Measurements from ENCODE around the gene JARID2. TPM values are rescaled to one million over a fixed set of nuclear protein-coding genes. Genes with fewer than 3 reads are reported as not detected.

The JARID2 gene
- total and polyA plus RNA-seq, 11 donors = 3.5 to 12.2 (median 7.5) TPM

GRCh38 chr6:15260099-15260821, 14.4 kb downstream of the JARID2 start:
- Histone ChIP-seq H3K27ac (peak overlapping the region in 1 of 12 donors; percentile 19), H3K36me3 (no peaks in the 10 kb centered on the region), H3K4me1 (peaks cover 3 to 80% (median 58%) of the 10 kb centered on the region in 12 donors), H3K9me3 (no peaks in the 10 kb centered on the region), H3K4me3 (no peak overlapping the region), H3K27me3 (no peaks in the 10 kb centered on the region)
- intact Hi-C loops (cut with DNase I) = loop anchor here in 3 of 10 donors (10.0 kb wide), 3 partner anchors 95 to 115 kb away; no protein-coding TSS in a partner anchor
- ATAC-seq = no peak
- 42 to 58% (median 51%) methylated on average over 4 of the region's 4 CpGs for WGBS, 4 donors
- DNase-seq = no peak
- TF ChIP-seq POLR2A (IDR thresholded peaks at IDR 0.05) = no peak
- TF ChIP-seq, protein P1, sequence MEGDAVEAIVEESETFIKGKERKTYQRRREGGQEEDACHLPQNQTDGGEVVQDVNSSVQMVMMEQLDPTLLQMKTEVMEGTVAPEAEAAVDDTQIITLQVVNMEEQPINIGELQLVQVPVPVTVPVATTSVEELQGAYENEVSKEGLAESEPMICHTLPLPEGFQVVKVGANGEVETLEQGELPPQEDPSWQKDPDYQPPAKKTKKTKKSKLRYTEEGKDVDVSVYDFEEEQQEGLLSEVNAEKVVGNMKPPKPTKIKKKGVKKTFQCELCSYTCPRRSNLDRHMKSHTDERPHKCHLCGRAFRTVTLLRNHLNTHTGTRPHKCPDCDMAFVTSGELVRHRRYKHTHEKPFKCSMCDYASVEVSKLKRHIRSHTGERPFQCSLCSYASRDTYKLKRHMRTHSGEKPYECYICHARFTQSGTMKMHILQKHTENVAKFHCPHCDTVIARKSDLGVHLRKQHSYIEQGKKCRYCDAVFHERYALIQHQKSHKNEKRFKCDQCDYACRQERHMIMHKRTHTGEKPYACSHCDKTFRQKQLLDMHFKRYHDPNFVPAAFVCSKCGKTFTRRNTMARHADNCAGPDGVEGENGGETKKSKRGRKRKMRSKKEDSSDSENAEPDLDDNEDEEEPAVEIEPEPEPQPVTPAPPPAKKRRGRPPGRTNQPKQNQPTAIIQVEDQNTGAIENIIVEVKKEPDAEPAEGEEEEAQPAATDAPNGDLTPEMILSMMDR (IDR thresholded peaks at IDR 0.05) = no peak

- WGBS, 4 donors = 80 to 87% (median 83%) methylated on average over 13 of the region's 13 CpGs
- Histone ChIP-seq H3K4me1 (peaks cover 25 to 90% (median 72%) of the 10 kb centered on the region in 12 donors), H3K27ac (no peak overlapping the region), H3K9me3 (no peaks in the 10 kb centered on the region), H3K36me3 (no peaks in the 10 kb centered on the region), H3K4me3 (no peak overlapping the region), H3K27me3 (no peaks in the 10 kb centered on the region)
- DNase-seq (no peak), ATAC-seq (no peak)
- intact Hi-C loops (cut with DNase I) = loop anchor here in 3 of 10 donors (10.0 kb wide), 3 partner anchors 91 to 111 kb away; no protein-coding TSS in a partner anchor
- TF ChIP-seq, protein P1 (IDR thresholded peaks at IDR 0.05) = no peak
- TF ChIP-seq POLR2A (IDR thresholded peaks at IDR 0.05) = no peak
Observed at GRCh38 chr6:15263780-15264374, 18.0 kb downstream of the JARID2 start.

DNA sequence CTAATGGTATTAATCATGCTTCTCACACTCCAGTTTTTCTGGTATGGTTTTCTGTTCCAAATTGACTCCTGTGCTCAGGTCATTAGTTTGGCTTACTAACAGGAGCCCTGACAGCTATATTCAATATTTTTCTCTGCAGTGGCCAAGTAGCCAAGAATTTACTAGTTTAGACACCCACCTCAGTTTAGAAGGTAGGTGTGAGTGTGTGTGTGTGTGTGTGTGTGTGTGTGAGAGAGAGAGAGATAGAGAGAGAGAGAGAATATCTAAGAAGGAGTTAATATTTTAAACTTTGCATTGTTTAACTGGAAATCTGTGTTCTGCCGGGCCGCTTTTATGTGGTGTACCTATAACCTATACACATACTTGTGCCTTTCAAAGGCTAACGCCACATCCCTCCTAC, 18.5 kb downstream of the JARID2 start:
- Histone ChIP-seq H3K4me3 (no peak overlapping the region), H3K27me3 (no peaks in the 10 kb centered on the region), H3K9me3 (no peaks in the 10 kb centered on the region), H3K4me1 (peaks cover 26 to 90% (median 72%) of the 10 kb centered on the region in 12 donors), H3K36me3 (no peaks in the 10 kb centered on the region), H3K27ac (peak overlapping the region in 5 of 12 donors; percentile 30 to 74 (median 56))
- intact Hi-C loops (cut with DNase I) = loop anchor here in 3 of 10 donors (10.0 kb wide), 3 partner anchors 90 to 110 kb away; no protein-coding TSS in a partner anchor
- 65 to 78% (median 70%) methylated on average over 3 of the region's 3 CpGs for WGBS, 4 donors
- DNase-seq (no peak), ATAC-seq (no peak)
- TF ChIP-seq, protein P1 (IDR thresholded peaks at IDR 0.05) = no peak
- no peak for TF ChIP-seq POLR2A (IDR thresholded peaks at IDR 0.05)

Measured in heart left ventricle (tissue), 16 donors.